DND-41 (cell line): ENCODE measurements around the gene ZBTB45.

Experiments used
- ATAC-seq: fragments of 200-7000 bp; cut with Tn5 transposase; 3 replicates; pipeline ENCODE4 v1.9.1; 2021; ENCODE audit warnings: low read depth; ENCODE audit not compliant: insufficient read depth
- DNase-seq: peaks from one replicate; pipeline ENCODE4 v3.0.0-alpha.2; 2020
- H2AFZ ChIP-seq: 2 replicates; pipeline ENCODE4 v1.6.0; 2012; ENCODE audit warnings: low read depth, low read length
- H3K27ac ChIP-seq: 2 replicates; pipeline ENCODE4 v1.5.1; 2012; ENCODE audit warnings: low read length, inconsistent platforms
- H3K27me3 ChIP-seq: fragments of 200-600 bp; sonication (generic); 2 replicates; pipeline ENCODE4 v1.6.0; 2012; ENCODE audit warnings: low read length, mild to moderate bottlenecking, inconsistent platforms; ENCODE audit not compliant: insufficient read depth, poor library complexity
- H3K36me3 ChIP-seq: 2 replicates; pipeline ENCODE4 v1.5.1; 2012; ENCODE audit warnings: low read length, inconsistent platforms; ENCODE audit not compliant: insufficient read depth
- H3K4me1 ChIP-seq: 2 replicates; pipeline ENCODE4 v1.5.1; 2012; ENCODE audit warnings: mild to moderate bottlenecking, low read length; ENCODE audit not compliant: insufficient read depth
- H3K4me2 ChIP-seq: 2 replicates; pipeline ENCODE4 v1.6.0; 2012; ENCODE audit warnings: mild to moderate bottlenecking, moderate library complexity, low read length, inconsistent platforms; ENCODE audit not compliant: insufficient read depth
- H3K4me3 ChIP-seq, 2 experiments: fragments of 200-600 bp in 1 of 2; shearing (Covaris generic) in 1 of 2; 2 replicates each; pipeline ENCODE4 v1.5.1; 2012 to 2016; ENCODE audit warnings: inconsistent platforms in 2 of 2, low read length in 2 of 2, mild to moderate bottlenecking in 2 of 2, low read depth in 1 of 2, moderate library complexity in 1 of 2
- H3K79me2 ChIP-seq: 2 replicates; pipeline ENCODE4 v1.6.0; 2012; ENCODE audit warnings: low read length, inconsistent platforms; ENCODE audit not compliant: insufficient read depth
- H3K9ac ChIP-seq: 2 replicates; pipeline ENCODE4 v1.6.0; 2012; ENCODE audit warnings: low read depth, mild to moderate bottlenecking, inconsistent platforms, low read length, moderate library complexity
- H3K9me3 ChIP-seq: 2 replicates; pipeline ENCODE4 v1.5.1; 2012; ENCODE audit warnings: low read length, moderate library complexity, mild to moderate bottlenecking, inconsistent platforms; ENCODE audit not compliant: insufficient read depth, severe bottlenecking
- H4K20me1 ChIP-seq: 2 replicates; pipeline ENCODE4 v1.6.0; 2012; ENCODE audit warnings: low read length; ENCODE audit not compliant: insufficient read depth
- CTCF ChIP-seq: IDR thresholded peaks from 2 replicates; pipeline ENCODE4 v1.5.1; 2012; ENCODE audit warnings: borderline replicate concordance, low read length, moderate library complexity, mild to moderate bottlenecking; ENCODE audit not compliant: poor library complexity, severe bottlenecking; ENCODE audit errors: extremely low read depth
- EZH2 ChIP-seq: IDR thresholded peaks from 3 replicates; pipeline ENCODE4 v1.6.1; 2012; ENCODE audit warnings: borderline replicate concordance, low read depth, mild to moderate bottlenecking, moderate library complexity, low read length, inconsistent platforms; ENCODE audit not compliant: severe bottlenecking

The ZBTB45 gene

GRCh38 chr19:58513694-58514563, 5.7 kb downstream of the ZBTB45 start:
- H3K36me3 ChIP-seq = peaks cover 29% of the 10 kb centered on the region
- peak overlapping the region; percentile 56 to 94; a peak in 3 of 4 replicates for H3K4me3 ChIP-seq
- H3K27ac ChIP-seq = peak overlapping the region; percentile 91
- peak overlapping the region; percentile 69 for H2AFZ ChIP-seq
- H3K9ac ChIP-seq = peak overlapping the region; percentile 79
- no peaks in the 10 kb centered on the region for H3K9me3 ChIP-seq
- peaks cover 48% of the 10 kb centered on the region for H3K79me2 ChIP-seq
- peaks cover 55% of the 10 kb centered on the region for H3K4me1 ChIP-seq
- TF ChIP-seq CTCF (peak; percentile 99), EZH2 (no peak)
- DNase-seq (peak; percentile 96), ATAC-seq (peak; percentile 88)
- peaks cover 21% of the 10 kb centered on the region for H4K20me1 ChIP-seq
- H3K27me3 ChIP-seq = no peaks in the 10 kb centered on the region
- H3K4me2 ChIP-seq = peak overlapping the region; percentile 98

DNA sequence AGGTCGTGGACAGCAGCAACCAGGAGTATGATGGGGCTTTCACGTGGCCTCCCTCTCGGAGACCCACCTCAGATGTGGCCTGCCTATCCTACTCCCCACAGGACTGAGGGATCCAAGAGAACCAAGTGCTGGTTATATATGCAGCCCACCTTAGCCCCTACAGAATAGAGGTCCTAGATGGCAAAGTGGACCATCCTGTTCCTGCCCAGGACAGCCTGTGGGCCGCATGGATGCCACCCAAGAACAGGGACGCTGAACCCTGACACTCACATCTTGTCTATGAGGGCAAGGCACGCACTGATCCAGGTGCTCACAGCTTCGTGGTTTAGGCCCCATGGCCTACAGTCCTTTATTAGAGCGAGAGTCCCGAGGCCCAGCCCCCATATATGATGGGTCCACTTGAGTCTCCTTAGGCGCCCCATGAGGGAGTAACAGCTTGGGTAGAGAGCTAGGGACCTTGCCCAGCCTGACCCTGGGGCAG, 6.4 kb downstream of the ZBTB45 start:
- peak overlapping the region; percentile 98 for H3K4me2 ChIP-seq
- peak overlapping the region; percentile 91 for H3K27ac ChIP-seq
- H2AFZ ChIP-seq = peak overlapping the region; percentile 69

DNA sequence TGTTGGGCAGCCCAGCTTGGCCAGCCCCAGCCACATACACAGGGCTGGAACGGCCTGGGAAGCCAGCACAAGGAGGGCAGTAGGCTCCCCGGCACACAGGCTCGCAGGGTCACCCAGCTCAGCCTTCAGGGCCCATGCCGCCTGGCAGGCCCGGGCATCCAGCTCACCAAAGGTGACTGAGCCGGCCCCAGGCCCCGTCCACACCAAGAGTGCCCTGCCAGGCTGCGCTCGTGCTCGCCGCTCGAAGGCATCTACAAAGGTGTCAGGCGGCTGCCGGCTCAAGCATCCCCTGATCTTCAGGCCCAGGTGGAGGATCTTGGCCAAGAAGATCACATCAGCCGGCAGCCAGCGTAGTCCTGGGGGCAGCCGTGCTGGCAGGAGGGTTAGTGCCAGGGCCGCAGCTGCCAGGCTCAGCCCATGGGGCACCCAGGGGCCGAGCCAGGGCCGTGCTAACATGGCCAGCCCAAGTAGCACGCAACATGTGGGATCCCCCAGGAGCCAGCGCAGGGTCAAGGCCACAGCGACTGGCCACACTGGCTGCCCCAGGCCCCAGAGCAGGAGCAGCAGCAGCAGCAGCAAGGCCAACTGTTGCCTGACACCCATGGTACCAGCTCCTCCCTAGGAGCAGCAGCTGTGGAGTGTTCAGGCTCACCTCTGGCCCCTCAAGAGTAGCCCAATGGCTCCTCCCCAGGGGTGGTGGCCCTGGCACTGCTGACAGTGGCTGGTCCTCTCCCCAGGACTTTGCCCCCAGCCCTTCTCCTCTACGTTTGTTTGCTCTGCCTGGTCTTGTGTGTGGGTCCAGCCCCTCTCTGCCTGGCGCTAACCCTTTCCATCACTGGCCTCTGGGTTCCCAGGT, 8.0 kb downstream of the ZBTB45 start, which contains the start of gene SLC27A5:
Gene SLC27A5 (minus strand): TSS at position 640 of the 856 bp plus-strand sequence. CDS start 37 bp downstream, at position 603.
- no peak for TF ChIP-seq EZH2
- no peak for TF ChIP-seq CTCF
- no peak within 1 kb of the TSS for H3K4me2 ChIP-seq
- peaks cover 31% of the 10 kb centered on the region for H3K4me1 ChIP-seq

More for the DNA sequence above, 6.4 kb downstream of the ZBTB45 start:
- TF ChIP-seq EZH2 (no peak), CTCF (no peak)
- Histone ChIP-seq H3K27me3 (no peaks in the 10 kb centered on the region), H3K9ac (peak overlapping the region; percentile 79), H3K9me3 (no peaks in the 10 kb centered on the region), H3K36me3 (peaks cover 29% of the 10 kb centered on the region), H3K4me3 (peak overlapping the region in 1 of 2 experiments; percentile 94; a peak in 2 of 4 replicates), H3K79me2 (peaks cover 41% of the 10 kb centered on the region), H4K20me1 (peaks cover 15% of the 10 kb centered on the region), H3K4me1 (peaks cover 48% of the 10 kb centered on the region)
- ATAC-seq (peak; percentile 2; the same call in 1 of the 3 replicates), DNase-seq (no peak)

More for the DNA sequence above, 8.0 kb downstream of the ZBTB45 start, which contains the start of gene SLC27A5:
- Histone ChIP-seq H3K9ac (no peak within 1 kb of the TSS), H3K79me2 (peaks cover 24% of the 10 kb centered on the region), H3K9me3 (peaks cover 5% of the 10 kb centered on the region), H4K20me1 (0 out of 2 replicates have a peak, but pooled peaks cover 5% of the 10 kb centered on the region), H3K27ac (no peak within 1 kb of the TSS), H3K4me3 (no peak within 1 kb of the TSS), H2AFZ (no peak within 1 kb of the TSS), H3K27me3 (no peaks in the 10 kb centered on the region), H3K36me3 (peaks cover 17% of the 10 kb centered on the region)
- DNase-seq (no peak), ATAC-seq (no peak)
